ENCODE measurements around the gene ARL8B. TPM values are rescaled to one million over a fixed set of nuclear protein-coding genes. Genes with fewer than 3 reads are reported as not detected.

ARL8B gene
- total and polyA plus RNA-seq, 2 donors (not counting 1 experiment from before 2014, with no cell fraction given) = 14.5 to 67.3 TPM

GRCh38 chr3:5194801-5195509 is 72.9 kb downstream of the ARL8B start:
- POLR2A ChIA-PET = interaction anchor here (0.6 to 1.8 kb wide), 5 partner anchors 8 to 58 kb away, joined by 3 to 4 read pairs (median 3); no protein-coding TSS in a partner anchor
- H3K9ac ChIP-seq (ENCODE audit: low read length) = no peak overlapping the region

More at GRCh38 chr3:5194801-5195509, 72.9 kb downstream of the ARL8B start:
- peak; percentile 56 for ATAC-seq (ENCODE audit: low read depth)
- Histone ChIP-seq H3K4me3 (ENCODE audit: control extremely low read depth in 1 of 5, extremely low read depth in 1 of 5, insufficient read depth in 1 of 5, low read depth in 2 of 5, low read length in 4 of 5) (no peak overlapping the region), H3K79me2 (ENCODE audit: control insufficient read depth, insufficient read depth, low read length) (peaks cover 99% of the 10 kb centered on the region), H3K9me3 (ENCODE audit: control extremely low read depth in 1 of 3, control insufficient read depth in 2 of 3, insufficient read depth in 1 of 3, low read length in 2 of 3) (no peaks in the 10 kb centered on the region), H3K27ac (ENCODE audit: low read length in 2 of 2) (peak overlapping the region; percentile 81 to 97), H3K36me3 (replicated peaks in 1 of 2; ENCODE audit: control extremely low read depth in 1 of 2, control insufficient read depth in 1 of 2, extremely low read depth in 1 of 2, insufficient read depth in 2 of 2, low read length in 1 of 2) (peaks cover 3 to 27% of the 10 kb centered on the region in 2 experiments), H3K27me3 (replicated peaks in 1 of 4; ENCODE audit: control extremely low read depth in 1 of 4, control insufficient read depth in 3 of 4, insufficient read depth in 4 of 4, low read length in 3 of 4) (no peaks in the 10 kb centered on the region), H3K4me1 (ENCODE audit: control insufficient read depth in 2 of 2, insufficient read depth in 2 of 2, low read length in 2 of 2) (peaks cover 91 to 93% of the 10 kb centered on the region in 2 donors), H3K4me2 (replicated peaks; ENCODE audit: low read depth, low read length, poor library complexity, severe bottlenecking) (peak overlapping the region; percentile 42), H4K20me1 (ENCODE audit: control insufficient read depth, insufficient read depth, low read length, poor library complexity, severe bottlenecking) (peaks cover 4% of the 10 kb centered on the region), H2AFZ (ENCODE audit: insufficient read depth, low read depth, low read length, poor library complexity, severe bottlenecking) (no peak overlapping the region)
- Mint-ChIP-seq H3K4me1 (peaks cover 88% of the 10 kb centered on the region), H3K4me3 (peak overlapping the region; percentile 66), H3K27me3 (no peaks in the 10 kb centered on the region), H3K27ac (peak overlapping the region; percentile 82), H3K9me3 (ENCODE audit: insufficient read depth) (no peaks in the 10 kb centered on the region)
- DNase-seq = peak; percentile 48
- intact Hi-C loops (cut with micrococcal nuclease) = loop anchor here (5.0 kb wide), 2 partner anchors 218 to 483 kb away; partner anchors contain the start of gene BHLHE40
- CTCF ChIA-PET = interaction anchor here (0.6 to 3.8 kb wide), 7 partner anchors 12 to 209 kb away, joined by 3 to 13 read pairs (median 6); no protein-coding TSS in a partner anchor
- WGBS (ENCODE audit: insufficient coverage) = no CpG with 5 or more reads among the region's 2 CpGs
- TF ChIP-seq CTCF (IDR thresholded peaks at IDR 0.05) = no peak
- no peak for TF ChIP-seq EZH2 (IDR thresholded peaks at IDR 0.05; ENCODE audit: borderline replicate concordance, insufficient read depth, low read depth, low read length, poor library complexity, severe bottlenecking)
